Heart right ventricle (tissue), 16 donors: ENCODE data around the gene OTUB2. TPM values are rescaled to one million over a fixed set of nuclear protein-coding genes. Genes with fewer than 3 reads are reported as not detected.

Experiments
- ATAC-seq, 8 donors: fragments of 200-7000 bp; cut with Tn5 transposase; one replicate each; pipeline ENCODE4 v1.9.1; 2020; ENCODE audit warnings: mild to moderate bottlenecking in 8 of 8, moderate library complexity in 8 of 8, moderate number of reproducible peaks in 1 of 8
- DNase-seq, 2 donors: peaks; one replicate each; pipeline ENCODE4 v3.0.0-alpha.2; 2020
- H3K27ac ChIP-seq, 10 donors: fragments of 200-600 bp; sonication (generic) in 2 of 10; one replicate each; pipeline versions ENCODE4 v1.5.0 to v1.8.0; 2020 to 2022; ENCODE audit warnings: mild to moderate bottlenecking in 3 of 10
- H3K27me3 ChIP-seq, 7 donors: fragments of 200-600 bp; one replicate each; pipeline ENCODE4 v1.8.0; 2021 to 2022; ENCODE audit warnings: mild to moderate bottlenecking in 2 of 7
- H3K36me3 ChIP-seq, 9 donors: fragments of 200-600 bp; sonication (generic) in 1 of 9; one replicate each; pipeline versions ENCODE4 v1.5.0 to v1.8.0; 2020 to 2022; ENCODE audit warnings: mild to moderate bottlenecking in 2 of 9
- H3K4me1 ChIP-seq, 9 donors: fragments of 200-600 bp; sonication (generic) in 1 of 9; one replicate each; pipeline versions ENCODE4 v1.5.0 to v1.8.0; 2020 to 2022; ENCODE audit warnings: mild to moderate bottlenecking in 4 of 9
- H3K4me3 ChIP-seq, 10 donors: fragments of 200-600 bp; sonication (generic) in 2 of 10; one replicate each; pipeline versions ENCODE4 v1.5.0 to v1.8.0; 2020 to 2022; ENCODE audit warnings: mild to moderate bottlenecking in 7 of 10, moderate library complexity in 2 of 10
- H3K9me3 ChIP-seq, 11 donors: fragments of 200-600 bp in 10 of 11; sonication (generic) in 2 of 11; one replicate each; pipeline versions ENCODE4 v1.5.0 to v1.8.0; 2013 to 2022; ENCODE audit warnings: mild to moderate bottlenecking in 2 of 11, control low read depth in 1 of 11, moderate library complexity in 1 of 11
- WGBS, 2 donors: extraction: QIAGEN DNeasy Blood & Tissue Kit; methylation state at CpG; one replicate each; pipeline ENCODE4 v1.1.7; 2013; ENCODE audit warnings: inconsistent platforms in 1 of 2; 5-methylcytosine and 5-hydroxymethylcytosine counted together
- intact Hi-C, 10 donors: fragments of 100-400 bp; cut with DNase I; formaldehyde crosslinking; loops; one replicate each; pipeline versions ENCODE4 v1.11.1 to v1.14.2; 2022
- polyA plus RNA-seq, 2 donors: library from polyadenylated mRNA; stranded (reverse); fragments of 200-250 nt; gene quantifications; one replicate each; pipeline ENCODE4 v1.2.3, GENCODE V29; 2013
- total RNA-seq, 10 donors: library from RNA; stranded (reverse); fragmentation: NEBNext Ultra II Directional in 3 of 10; extraction: Animal tissue kit (Norgen Biotek cat#: 25700) in 3 of 10; gene quantifications; one replicate each; pipeline versions ENCODE4 v1.2.1 to v1.2.4, GENCODE V29; 2021 to 2023
- TF ChIP-seq, protein P1 (sequence below), 9 donors: fragments of 200-600 bp; sonication (generic) in 2 of 9; IDR thresholded peaks; one replicate each; pipeline versions ENCODE4 v1.5.0 to v1.8.0; 2021 to 2022; ENCODE audit warnings: antibody characterized with exemption in 9 of 9, mild to moderate bottlenecking in 5 of 9, moderate library complexity in 1 of 9
- donor health status: Arrhythmogenic right ventricular cardiomyopathy.
- donor health status: ischemic (EF 13 %, LVEDD 7.1; RV severe dilation, severe dysfunction).
- donor health status: healthy with polysubstance abuse.
- donor health status: DM: no; HTN: yes; CAD: no.
- donor health status: DM: no; HTN: no; CAD: no.
- donor health status: ischemic (EF 25% LVEDD 6.9; RV normal size, moderate dysfunction).
- donor health status: ischemic (EF 25% LVEDD 5.7; RV mildly dilated, moderate dysfunction).
- donor health status: healthy.
- donor health status: DM: yes; HTN: yes; CAD: no.
- donor health status: Ischemic cardiomyopathy.
- donor health status: ischemic (EF 35%, LVEDD 5.7; RV mildly dilated, moderate dysfunction).
- donor health status: nonischemic (EF 11% LVEDD 7.7; RV severe dilation, severe dysfunction).
- donor health status: DM: yes; HTN: yes; CAD: no.
- donor health status: PGD.
- donor health status: ischemic (EF 29% LVEDD 5.4; RV normal size, mild dysfunction).
- donor health status: nonischemic (EF 23%, LVEDD 6.1; RV moderate dilation, normal function).

OTUB2 gene
- total and polyA plus RNA-seq, 12 donors: 0.07 to 0.37 (median 0.16) TPM; not detected in 1

- ATAC-seq: no peak
- intact Hi-C loops: no loop called here
These were observed 1.6 kb upstream of the OTUB2 start for GRCh38 chr14:94024549-94024948.

GRCh38 chr14:94025720-94026119 lies 420 bp upstream of the OTUB2 start:
- 58 to 62% methylated on average over 6 of the region's 6 CpGs for WGBS, 2 donors
- Histone ChIP-seq H3K27ac (no peak overlapping the region), H3K9me3 (no peaks in the 10 kb centered on the region), H3K4me3 (peak overlapping the region in 7 of 10 donors; percentile 57 to 77 (median 70)), H3K36me3 (no peaks in the 10 kb centered on the region), H3K4me1 (peaks cover 0 to 32% (median 6%) of the 10 kb centered on the region in 9 donors), H3K27me3 (peaks cover 0 to 4% (median 0%) of the 10 kb centered on the region in 7 donors)
- no peak for DNase-seq
- TF ChIP-seq, protein P1, sequence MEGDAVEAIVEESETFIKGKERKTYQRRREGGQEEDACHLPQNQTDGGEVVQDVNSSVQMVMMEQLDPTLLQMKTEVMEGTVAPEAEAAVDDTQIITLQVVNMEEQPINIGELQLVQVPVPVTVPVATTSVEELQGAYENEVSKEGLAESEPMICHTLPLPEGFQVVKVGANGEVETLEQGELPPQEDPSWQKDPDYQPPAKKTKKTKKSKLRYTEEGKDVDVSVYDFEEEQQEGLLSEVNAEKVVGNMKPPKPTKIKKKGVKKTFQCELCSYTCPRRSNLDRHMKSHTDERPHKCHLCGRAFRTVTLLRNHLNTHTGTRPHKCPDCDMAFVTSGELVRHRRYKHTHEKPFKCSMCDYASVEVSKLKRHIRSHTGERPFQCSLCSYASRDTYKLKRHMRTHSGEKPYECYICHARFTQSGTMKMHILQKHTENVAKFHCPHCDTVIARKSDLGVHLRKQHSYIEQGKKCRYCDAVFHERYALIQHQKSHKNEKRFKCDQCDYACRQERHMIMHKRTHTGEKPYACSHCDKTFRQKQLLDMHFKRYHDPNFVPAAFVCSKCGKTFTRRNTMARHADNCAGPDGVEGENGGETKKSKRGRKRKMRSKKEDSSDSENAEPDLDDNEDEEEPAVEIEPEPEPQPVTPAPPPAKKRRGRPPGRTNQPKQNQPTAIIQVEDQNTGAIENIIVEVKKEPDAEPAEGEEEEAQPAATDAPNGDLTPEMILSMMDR (IDR thresholded peaks at IDR 0.05): no peak
- intact Hi-C loops: loop anchor here in 2 of 10 donors (5.0 kb wide), 1 partner anchor 57 kb away; the partner anchor contains the start of genes DDX24 (in 2 of the 2) and IFI27L1 (in 2 of the 2)
- ATAC-seq: no peak

More at GRCh38 chr14:94024549-94024948, 1.6 kb upstream of the OTUB2 start:
- TF ChIP-seq, protein P1 (IDR thresholded peaks at IDR 0.05): no peak
- H3K4me1 ChIP-seq: peaks cover 0 to 32% (median 6%) of the 10 kb centered on the region in 9 donors
- DNase-seq: no peak
- no peaks in the 10 kb centered on the region for H3K36me3 ChIP-seq
- H3K27me3 ChIP-seq: peaks cover 0 to 4% (median 0%) of the 10 kb centered on the region in 7 donors
- no peak overlapping the region for H3K27ac ChIP-seq
- no peak overlapping the region for H3K4me3 ChIP-seq
- WGBS, 2 donors: 91 to 98% methylated on average over 2 of the region's 2 CpGs
- no peaks in the 10 kb centered on the region for H3K9me3 ChIP-seq

DNA sequence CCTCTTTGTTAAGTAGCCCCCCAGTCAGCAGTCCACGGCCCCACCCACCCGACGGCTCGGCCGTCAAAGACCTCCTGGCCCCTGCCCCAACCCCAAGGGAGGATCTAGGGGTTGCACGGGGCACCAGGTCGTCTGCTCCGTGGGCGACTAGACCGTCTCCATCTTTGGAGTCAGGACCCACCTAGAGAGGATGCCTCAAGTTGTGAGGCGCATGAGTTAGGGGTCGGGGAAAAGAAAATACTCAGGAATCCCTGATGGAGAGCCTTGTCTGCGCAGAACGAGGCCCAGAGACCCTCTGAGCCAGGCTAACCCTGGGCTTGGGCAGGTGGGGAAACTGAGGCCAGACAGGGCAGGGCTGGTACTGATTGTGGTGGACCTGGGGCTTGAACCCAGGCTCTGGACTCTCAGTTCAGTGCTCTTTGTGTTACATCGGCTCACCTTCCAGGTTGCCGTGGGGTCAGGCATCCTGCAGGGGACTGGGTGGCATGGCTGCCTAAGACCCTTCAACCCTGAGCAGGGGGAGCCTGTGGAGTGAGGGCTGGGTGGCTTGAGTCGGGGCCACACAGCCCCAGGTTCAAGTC lies 839 bp downstream of the OTUB2 start:
- no peak for DNase-seq
- Histone ChIP-seq H3K36me3 (no peaks in the 10 kb centered on the region), H3K27ac (no peak overlapping the region), H3K9me3 (no peaks in the 10 kb centered on the region), H3K4me3 (peak overlapping the region; percentile 40 to 77 (median 70)), H3K4me1 (peaks cover 0 to 28% (median 6%) of the 10 kb centered on the region in 9 donors), H3K27me3 (peaks cover 0 to 4% (median 0%) of the 10 kb centered on the region in 7 donors)
- WGBS, 2 donors: 41 to 45% methylated on average over 17 of the region's 17 CpGs
- ATAC-seq: peak in 1 of 8 donors; percentile 15
- intact Hi-C loops: loop anchor here in 2 of 10 donors (5.0 kb wide), 1 partner anchor 55 kb away; the partner anchor contains the start of genes DDX24 (in 2 of the 2) and IFI27L1 (in 2 of the 2)
- TF ChIP-seq, protein P1 (IDR thresholded peaks at IDR 0.05): no peak

- Histone ChIP-seq H3K4me3 (no peak overlapping the region), H3K27me3 (peaks cover 0 to 1% (median 0%) of the 10 kb centered on the region in 7 donors), H3K9me3 (no peaks in the 10 kb centered on the region), H3K4me1 (peaks cover 0 to 28% (median 6%) of the 10 kb centered on the region in 9 donors), H3K36me3 (no peaks in the 10 kb centered on the region), H3K27ac (no peak overlapping the region)
- no peak for ATAC-seq
- DNase-seq: no peak
- 91 to 92% methylated on average over 14 of the region's 14 CpGs for WGBS, 2 donors
- intact Hi-C loops: loop anchor here in 2 of 10 donors (5.0 kb wide), 1 partner anchor 54 kb away; the partner anchor contains the start of genes DDX24 (in 2 of the 2) and IFI27L1 (in 2 of the 2)
- TF ChIP-seq, protein P1 (IDR thresholded peaks at IDR 0.05): no peak
These were observed 1.7 kb downstream of the OTUB2 start for GRCh38 chr14:94027566-94028449.
